Mammary epithelial cell (primary cell): ENCODE results near the gene ATP2A1.
"Not testable (repeated sequence)": the region's sequence is repeated elsewhere in the genome, so short reads cannot be mapped to it uniquely, and the experiment has no call there.

Experiments
- CTCF ChIP-seq, 2 donors: IDR thresholded peaks in 1 of 2; conservative IDR thresholded peaks in 1 of 2; 2 replicates each; pipeline ENCODE4 v1.5.1; 2011 to 2012; ENCODE audit warnings: inconsistent platforms in 2 of 2, low read length in 2 of 2, mild to moderate bottlenecking in 2 of 2, control low read depth in 1 of 2, low read depth in 1 of 2; ENCODE audit not compliant: insufficient read depth in 1 of 2; ENCODE audit errors: extremely low read depth in 1 of 2
- EZH2 ChIP-seq: IDR thresholded peaks from 2 replicates; pipeline ENCODE4 v1.6.1; 2012; ENCODE audit warnings: low read length, inconsistent platforms, borderline replicate concordance

- TF ChIP-seq CTCF (conservative IDR thresholded peaks at IDR 0.05 in 1 of 2, IDR thresholded peaks at IDR 0.05 in 1 of 2; ENCODE audit: extremely low read depth in 1 of 2, insufficient read depth in 1 of 2, low read depth in 1 of 2, low read length in 2 of 2); EZH2: not testable (repeated sequence)
Measured at GRCh38 chr16:28926284-28926683, 48.0 kb downstream of the ATP2A1 start.
